ENCODE data around the gene CCDC178. TPM values are rescaled to one million over a fixed set of nuclear protein-coding genes. Genes with fewer than 3 reads are reported as not detected.
"Not testable (repeated sequence)": the region's sequence is repeated elsewhere in the genome, so short reads cannot be mapped to it uniquely, and the experiment has no call there.

Gene CCDC178
- total and polyA plus RNA-seq, 10 donors, result 4.0 to 17.4 (median 8.0) TPM

- Histone ChIP-seq H3K27ac (no peak overlapping the region), H3K9me3 (peaks cover 0 to 22% (median 5%) of the 10 kb centered on the region in 8 donors), H3K36me3 (no peaks in the 10 kb centered on the region), H3K4me3 (no peak overlapping the region), H3K4me1 (no peaks in the 10 kb centered on the region), H3K27me3 (replicated peaks in 1 of 7) (no peaks in the 10 kb centered on the region)
- intact Hi-C loops (cut with DNase I; ENCODE audit: low total_unique reads), result no loop called here
- no peak for DNase-seq
- WGBS, 5 donors, result 60 to 78% (median 72%) methylated on average over 2 of the region's 2 CpGs
- TF ChIP-seq POLR2A (IDR thresholded peaks at IDR 0.05), result no peak
These were observed 286.5 kb downstream of the CCDC178 start for GRCh38 chr18:33154049-33154448.

GRCh38 chr18:33152376-33152775, 288.1 kb downstream of the CCDC178 start:
- H3K4me3 ChIP-seq, result no peak overlapping the region
- WGBS, 5 donors, result 35 to 83% (median 72%) methylated on average over 1 of the region's 1 CpG
- H3K27me3 ChIP-seq (replicated peaks in 1 of 7), result no peaks in the 10 kb centered on the region
- H3K4me1 ChIP-seq, result no peaks in the 10 kb centered on the region
- DNase-seq, result no peak
- H3K27ac ChIP-seq, result peak overlapping the region in 6 of 8 donors; percentile 4 to 53 (median 44)
- intact Hi-C loops (cut with DNase I; ENCODE audit: low total_unique reads), result no loop called here
- H3K9me3 ChIP-seq, result peaks cover 0 to 28% (median 5%) of the 10 kb centered on the region in 8 donors
- TF ChIP-seq CTCF (IDR thresholded peaks at IDR 0.05 in 8 of 11, conservative IDR thresholded peaks at IDR 0.05 in 3 of 11) (no peak), POLR2A (IDR thresholded peaks at IDR 0.05) (no peak), POLR2AphosphoS5 (IDR thresholded peaks at IDR 0.05) (no peak)
- no peaks in the 10 kb centered on the region for H3K36me3 ChIP-seq

- H3K4me3 ChIP-seq; H3K27ac ChIP-seq; H3K27me3 ChIP-seq (replicated peaks in 1 of 7); intact Hi-C loops (cut with DNase I; ENCODE audit: low total_unique reads); DNase-seq; H3K4me1 ChIP-seq; H3K36me3 ChIP-seq: not testable (repeated sequence)
- peaks cover 0 to 28% (median 5%) of the 10 kb centered on the region in 8 donors for H3K9me3 ChIP-seq
- 91 to 96% (median 93%) methylated on average over 22 to 25 of the region's 25 CpGs for WGBS, 5 donors
These were observed 292.7 kb downstream of the CCDC178 start for GRCh38 chr18:33147811-33148210.

GRCh38 chr18:33146014-33146413, 294.5 kb downstream of the CCDC178 start:
- intact Hi-C loops (cut with DNase I; ENCODE audit: low total_unique reads), result no loop called here
- H3K4me1 ChIP-seq, result peaks cover 0 to 4% (median 0%) of the 10 kb centered on the region in 6 donors
- TF ChIP-seq POLR2A (IDR thresholded peaks at IDR 0.05), result no peak
- TF ChIP-seq CTCF (IDR thresholded peaks at IDR 0.05 in 8 of 11, conservative IDR thresholded peaks at IDR 0.05 in 3 of 11), result no peak
- TF ChIP-seq POLR2AphosphoS5 (IDR thresholded peaks at IDR 0.05), result no peak
- WGBS, 5 donors, result 44 to 66% (median 59%) methylated on average over 2 of the region's 2 CpGs
- no peak overlapping the region for H3K4me3 ChIP-seq
- peak overlapping the region in 3 of 8 donors; percentile 13 to 52 (median 22) for H3K27ac ChIP-seq
- no peaks in the 10 kb centered on the region for H3K27me3 ChIP-seq (replicated peaks in 1 of 7)
- DNase-seq, result no peak
- H3K36me3 ChIP-seq, result no peaks in the 10 kb centered on the region
- H3K9me3 ChIP-seq, result peaks cover 0 to 29% (median 11%) of the 10 kb centered on the region in 8 donors

GRCh38 chr18:33135951-33136660, 304.4 kb downstream of the CCDC178 start:
- peak overlapping the region in 7 of 8 donors; percentile 51 to 82 (median 74) for H3K27ac ChIP-seq
- no peaks in the 10 kb centered on the region for H3K36me3 ChIP-seq
- H3K4me3 ChIP-seq, result peak overlapping the region in 2 of 8 donors; percentile 15 to 40
- intact Hi-C loops (cut with DNase I; ENCODE audit: low total_unique reads), result no loop called here
- 42 to 51% (median 45%) methylated on average over 2 of the region's 2 CpGs for WGBS, 5 donors
- H3K4me1 ChIP-seq, result no peaks in the 10 kb centered on the region
- peaks cover 0 to 28% (median 22%) of the 10 kb centered on the region in 8 donors for H3K9me3 ChIP-seq
- TF ChIP-seq POLR2A (IDR thresholded peaks at IDR 0.05) (no peak), POLR2AphosphoS5 (IDR thresholded peaks at IDR 0.05) (peak in 1 of 3 donors; percentile 47)
- no peaks in the 10 kb centered on the region for H3K27me3 ChIP-seq (replicated peaks in 1 of 7)
- DNase-seq, result no peak
